Ishikawa (cell line): ENCODE data around the gene ARRDC3.
A peak's percentile ranks its signal among the peaks of the same experiment; 100 is the strongest.

ENCODE experiments used
- CEBPB ChIP-seq: IDR thresholded peaks from 2 replicates; pipeline ENCODE4 v1.6.1; 2012
- CREB1 ChIP-seq: IDR thresholded peaks from 2 replicates; pipeline ENCODE4 v1.6.1; 2012; ENCODE audit warnings: low read depth
- EP300 ChIP-seq: IDR thresholded peaks from 2 replicates; pipeline ENCODE4 v1.6.1; 2012; ENCODE audit warnings: borderline replicate concordance
- FOXM1 ChIP-seq: IDR thresholded peaks from 2 replicates; pipeline ENCODE4 v1.6.1; 2012; ENCODE audit warnings: low read depth, borderline replicate concordance
- MAX ChIP-seq: IDR thresholded peaks from 2 replicates; pipeline ENCODE4 v1.6.1; 2012
- NFIC ChIP-seq: IDR thresholded peaks from 2 replicates; pipeline ENCODE4 v1.6.1; 2012
- RAD21 ChIP-seq: IDR thresholded peaks from 2 replicates; pipeline ENCODE4 v1.6.1; 2012; ENCODE audit warnings: low read depth
- REST ChIP-seq: IDR thresholded peaks from 2 replicates; pipeline ENCODE4 v1.6.1; 2012; ENCODE audit warnings: low read depth, mild to moderate bottlenecking
- TAF1 ChIP-seq: IDR thresholded peaks from 2 replicates; pipeline ENCODE4 v1.6.1; 2012; ENCODE audit warnings: low read depth, mild to moderate bottlenecking
- TCF12 ChIP-seq: IDR thresholded peaks from 2 replicates; pipeline ENCODE4 v1.6.1; 2012; ENCODE audit warnings: low read depth

- TF ChIP-seq EP300: no peak
- TF ChIP-seq REST: no peak
- 0 out of 2 replicates have a peak, but pooled peaks have one; percentile 23 for TF ChIP-seq FOXM1
- no peak for TF ChIP-seq NFIC
- TF ChIP-seq TAF1: no peak
- TF ChIP-seq MAX: no peak
- TF ChIP-seq TCF12: no peak
- no peak for TF ChIP-seq CEBPB
- no peak for TF ChIP-seq RAD21
- TF ChIP-seq CREB1: no peak
Observed at GRCh38 chr5:91378752-91379211, 4.3 kb downstream of the ARRDC3 start.
